NCI-H748 treated with DMSO at 0.1 percent for 48 hours (cell line): ENCODE measurements around the gene MMP24.

Experiments used
- DNase-seq: peaks from one replicate; lab custom pipeline; 2025; lab: John Stamatoyannopoulos, UW

The MMP24 gene

GRCh38 chr20:35293303-35294292 is 67.1 kb downstream of the MMP24 start:
- DNase-seq = no peak

GRCh38 chr20:35294293-35294685 is 67.8 kb downstream of the MMP24 start:
- DNase-seq = no peak

GRCh38 chr20:35295058-35295457 is 68.6 kb downstream of the MMP24 start:
- DNase-seq = no peak

GRCh38 chr20:35295674-35296073 is 69.2 kb downstream of the MMP24 start:
- DNase-seq = no peak

GRCh38 chr20:35296101-35296554 is 69.6 kb downstream of the MMP24 start:
- no peak for DNase-seq

- no peak for DNase-seq
Measured at GRCh38 chr20:35297155-35297554, 70.7 kb downstream of the MMP24 start.

GRCh38 chr20:35297740-35298139 is 71.2 kb downstream of the MMP24 start:
- no peak for DNase-seq

GRCh38 chr20:35298264-35298663 is 71.8 kb downstream of the MMP24 start:
- DNase-seq = no peak

- no peak for DNase-seq
Measured at GRCh38 chr20:35299780-35300179, 73.3 kb downstream of the MMP24 start.

- no peak for DNase-seq
Measured at GRCh38 chr20:35300469-35301262, 74.2 kb downstream of the MMP24 start.

- no peak for DNase-seq
Measured at GRCh38 chr20:35301426-35301825, 74.9 kb downstream of the MMP24 start.

GRCh38 chr20:35302421-35303335 is 76.2 kb downstream of the MMP24 start:
- DNase-seq = no peak

- DNase-seq = no peak
Measured at GRCh38 chr20:35303382-35303734, 76.9 kb downstream of the MMP24 start.

- DNase-seq = peak; percentile 71
Measured at GRCh38 chr20:35303735-35304491, 77.4 kb downstream of the MMP24 start.

- DNase-seq = no peak
Measured at GRCh38 chr20:35304956-35305355, 78.5 kb downstream of the MMP24 start.

GRCh38 chr20:35305682-35306556 is 79.4 kb downstream of the MMP24 start:
- no peak for DNase-seq

GRCh38 chr20:35306931-35307517 is 80.5 kb downstream of the MMP24 start:
- peak; percentile 7 for DNase-seq

- no peak for DNase-seq
Measured at GRCh38 chr20:35307666-35308653, 81.5 kb downstream of the MMP24 start.
